B cell (primary cell): Measurements from ENCODE around the gene MTHFSD. TPM values are rescaled to one million over a fixed set of nuclear protein-coding genes. Genes with fewer than 3 reads are reported as not detected.

Source experiments
- ATAC-seq: fragments of 200-7000 bp; cut with Tn5 transposase; one replicate; pipeline ENCODE4 v1.10.0; 2021; ENCODE audit warnings: low read depth, mild to moderate bottlenecking, moderate number of reproducible peaks, moderate library complexity
- CTCF ChIA-PET: fragments of 350-600 bp; sonication (Branson Sonifier 250); formaldehyde crosslinking; loops from one replicate; lab custom pipeline; 2021; ENCODE audit warnings: antibody characterized with exemption, inconsistent platforms; lab: Charles Lee
- POLR2A ChIA-PET: fragments of 350-600 bp; sonication (Branson Sonifier 250); formaldehyde crosslinking; loops from one replicate; lab custom pipeline; 2021; ENCODE audit warnings: antibody characterized with exemption; lab: Charles Lee
- DNase-seq: peaks from one replicate; pipeline ENCODE4 v3.0.0; 2013
- H2AFZ ChIP-seq: 2 replicates; pipeline ENCODE4 v1.6.1; 2012; ENCODE audit warnings: mild to moderate bottlenecking, low read depth, low read length; ENCODE audit not compliant: insufficient read depth, poor library complexity, severe bottlenecking
- H3K27ac ChIP-seq, 2 donors: 1 replicate in 1 of 2; 2 replicates in 1 of 2; pipeline ENCODE4 v1.5.1; 2012 to 2013; ENCODE audit warnings: low read length in 2 of 2, mild to moderate bottlenecking in 2 of 2, moderate library complexity in 1 of 2
- H3K27me3 ChIP-seq, 4 experiments: fragments of 200-600 bp in 1 of 4; sonication (generic) in 1 of 4; replicated peaks in 1 of 4; 1 replicate in 2 of 4; 2 replicates in 2 of 4; pipeline versions ENCODE4 v1.6.1 to v1.7.0; 2013 to 2016; ENCODE audit warnings: low read length in 3 of 4, mild to moderate bottlenecking in 2 of 4, mixed read lengths in 1 of 4, moderate library complexity in 1 of 4; ENCODE audit not compliant: insufficient read depth in 4 of 4, control insufficient read depth in 3 of 4; ENCODE audit errors: control extremely low read depth in 1 of 4
- H3K36me3 ChIP-seq, 2 experiments: replicated peaks in 1 of 2; 1 replicate in 1 of 2; 2 replicates in 1 of 2; pipeline versions ENCODE4 v1.6.1 to v1.7.1; 2013; ENCODE audit warnings: low read length in 1 of 2; ENCODE audit not compliant: insufficient read depth in 2 of 2, control insufficient read depth in 1 of 2; ENCODE audit errors: control extremely low read depth in 1 of 2, extremely low read depth in 1 of 2
- H3K4me1 ChIP-seq, 2 donors: fragments of 200-600 bp in 1 of 2; sonication (generic) in 1 of 2; 1 replicate in 1 of 2; 2 replicates in 1 of 2; pipeline versions ENCODE4 v1.5.1 to v1.6.1; 2013 to 2017; ENCODE audit warnings: low read length in 2 of 2; ENCODE audit not compliant: control insufficient read depth in 2 of 2, insufficient read depth in 2 of 2
- H3K4me2 ChIP-seq: replicated peaks from 2 replicates; pipeline ENCODE3; 2012; ENCODE audit warnings: mild to moderate bottlenecking, low read depth, low read length; ENCODE audit not compliant: poor library complexity, severe bottlenecking
- H3K4me3 ChIP-seq, 5 experiments: fragments of 200-600 bp in 1 of 5; sonication (generic) in 1 of 5; 1 replicate in 3 of 5; 2 replicates in 2 of 5; pipeline versions ENCODE4 v1.5.1 to v1.7.0; 2011 to 2016; ENCODE audit warnings: low read length in 4 of 5, mild to moderate bottlenecking in 4 of 5, low read depth in 2 of 5, control low read depth in 1 of 5, moderate library complexity in 1 of 5; ENCODE audit not compliant: insufficient read depth in 1 of 5; ENCODE audit errors: control extremely low read depth in 1 of 5, extremely low read depth in 1 of 5
- H3K79me2 ChIP-seq: fragments of 200-600 bp; sonication (generic); one replicate; pipeline ENCODE4 v1.6.0; 2016; ENCODE audit warnings: low read length; ENCODE audit not compliant: control insufficient read depth, insufficient read depth
- H3K9ac ChIP-seq: fragments of 200-600 bp; sonication (generic); 2 replicates; pipeline ENCODE4 v1.6.1; 2017; ENCODE audit warnings: mild to moderate bottlenecking, low read length, moderate library complexity
- H3K9me3 ChIP-seq, 3 donors: one replicate each; pipeline versions ENCODE4 v1.6.1 to v1.7.1; 2013; ENCODE audit warnings: low read length in 2 of 3; ENCODE audit not compliant: control insufficient read depth in 2 of 3, insufficient read depth in 1 of 3; ENCODE audit errors: control extremely low read depth in 1 of 3
- H4K20me1 ChIP-seq: 2 replicates; pipeline ENCODE4 v1.6.0; 2012; ENCODE audit warnings: mild to moderate bottlenecking, low read length; ENCODE audit not compliant: insufficient read depth, control insufficient read depth, poor library complexity, severe bottlenecking
- H3K27ac Mint-ChIP-seq: one replicate; pipeline ENCODE4 v1.8.0; 2021; ENCODE audit warnings: mixed read lengths
- H3K27me3 Mint-ChIP-seq: one replicate; pipeline ENCODE4 v1.8.0; 2021; ENCODE audit warnings: mixed read lengths
- H3K4me1 Mint-ChIP-seq: one replicate; pipeline ENCODE4 v1.8.0; 2021; ENCODE audit warnings: mixed read lengths
- H3K4me3 Mint-ChIP-seq: one replicate; pipeline ENCODE4 v1.8.0; 2021; ENCODE audit warnings: mixed read lengths
- H3K9me3 Mint-ChIP-seq: one replicate; pipeline ENCODE4 v1.8.0; 2022; ENCODE audit warnings: mixed read lengths; ENCODE audit not compliant: insufficient read depth
- CTCF ChIP-seq: fragments of 200-600 bp; IDR thresholded peaks from one replicate; pipeline ENCODE4 v1.8.0; 2022; ENCODE audit warnings: antibody characterized with exemption, mild to moderate bottlenecking
- EZH2 ChIP-seq: IDR thresholded peaks from 2 replicates; pipeline ENCODE4 v1.6.1; 2012; ENCODE audit warnings: borderline replicate concordance, low read depth, mild to moderate bottlenecking, moderate library complexity, low read length; ENCODE audit not compliant: insufficient read depth, poor library complexity, severe bottlenecking
- WGBS: methylation state at CpG from one replicate; pipeline ENCODE4 v1.1.5; 2013; ENCODE audit warnings: missing lambda C conversion rate; ENCODE audit not compliant: insufficient coverage; 5-methylcytosine and 5-hydroxymethylcytosine counted together
- intact Hi-C: fragments of 100-400 bp; cut with micrococcal nuclease; formaldehyde crosslinking; loops from one replicate; pipeline ENCODE4 v1.10.0; 2022
- polyA plus RNA-seq: library from polyadenylated mRNA; depleted of rRNA; stranded (reverse); fragments of >200 nt; gene quantifications from 2 replicates; pipeline ENCODE4 v1.2.3, GENCODE V29; 2012
- total RNA-seq, 2 donors: library from RNA; stranded (reverse); fragments of 120-200 nt in 1 of 2; gene quantifications; 1 replicate in 1 of 2; 2 replicates in 1 of 2; pipeline versions ENCODE4 v1.2.3 to v1.2.4, GENCODE V29; 2013 to 2022

Gene MTHFSD
- total and polyA plus RNA-seq, 2 donors (not counting 1 experiment from before 2014, with no cell fraction given) = 21.5 to 42.0 TPM

GRCh38 chr16:86520317-86521210, 34.5 kb downstream of the MTHFSD start:
- Histone ChIP-seq H3K36me3 (no peaks in the 10 kb centered on the region), H3K9me3 (peaks cover 0 to 9% (median 0%) of the 10 kb centered on the region in 3 donors), H3K4me3 (no peak overlapping the region), H3K27ac (no peak overlapping the region), H3K4me1 (peaks cover 7 to 14% of the 10 kb centered on the region in 2 donors), H3K9ac (no peak overlapping the region), H3K27me3 (peaks cover 0 to 67% (median 29%) of the 10 kb centered on the region in 4 experiments), H3K79me2 (no peaks in the 10 kb centered on the region), H2AFZ (peak overlapping the region; percentile 14), H3K4me2 (peak overlapping the region; percentile 45), H4K20me1 (no peaks in the 10 kb centered on the region)
- Mint-ChIP-seq H3K9me3 (no peaks in the 10 kb centered on the region), H3K4me3 (no peak overlapping the region), H3K27me3 (peaks cover 45% of the 10 kb centered on the region), H3K27ac (no peak overlapping the region), H3K4me1 (peaks cover 8% of the 10 kb centered on the region)
- intact Hi-C loops = loop anchor here (1.0 to 5.0 kb wide), 3 partner anchors 178 to 699 kb away; no protein-coding TSS in a partner anchor
- POLR2A ChIA-PET = no interaction called here
- no peak for DNase-seq
- 66% methylated on average over 16 of the region's 30 CpGs for WGBS
- TF ChIP-seq CTCF (peak; percentile 63), EZH2 (no peak)
- ATAC-seq = no peak
- CTCF ChIA-PET = interaction anchor here (0.7 to 5.9 kb wide), 5 partner anchors 9 to 700 kb away, joined by 3 to 59 read pairs (median 4); no protein-coding TSS in a partner anchor
